Tibial artery (tissue), 4 donors: ENCODE measurements around the gene NRDC.
"Not testable (repeated sequence)": the region's sequence is repeated elsewhere in the genome, so short reads cannot be mapped to it uniquely, and the experiment has no call there.

Experiments used
- DNase-seq, 2 donors: peaks; one replicate each; pipeline ENCODE4 v3.0.0-alpha.2; 2019
- H3K27ac ChIP-seq, 2 donors: fragments of 200-600 bp; sonication (generic) in 1 of 2; 1 replicate in 1 of 2; 2 replicates in 1 of 2; pipeline ENCODE4 v1.5.1; 2018 to 2019; ENCODE audit warnings: mild to moderate bottlenecking in 1 of 2
- H3K27me3 ChIP-seq, 2 donors: fragments of 200-600 bp; sonication (generic) in 1 of 2; one replicate each; pipeline versions ENCODE4 v1.5.1 to v1.6.0; 2016 to 2019
- H3K36me3 ChIP-seq, 3 donors: fragments of 200-600 bp; sonication (generic) in 2 of 3; one replicate each; pipeline ENCODE4 v1.5.1; 2016 to 2019; ENCODE audit warnings: mild to moderate bottlenecking in 2 of 3
- H3K4me1 ChIP-seq, 4 donors: fragments of 200-600 bp; sonication (generic) in 2 of 4; 1 replicate in 3 of 4; 2 replicates in 1 of 4; pipeline ENCODE4 v1.5.1; 2016 to 2019
- H3K4me3 ChIP-seq, 2 donors: fragments of 200-600 bp; sonication (generic) in 1 of 2; 1 replicate in 1 of 2; 2 replicates in 1 of 2; pipeline ENCODE4 v1.5.1; 2018 to 2019; ENCODE audit warnings: mild to moderate bottlenecking in 2 of 2
- H3K9me3 ChIP-seq, 3 donors: fragments of 200-600 bp; sonication (generic) in 1 of 3; one replicate each; pipeline ENCODE4 v1.5.1; 2016 to 2019
- CTCF ChIP-seq, 2 experiments: fragments of 200-600 bp in 1 of 2; fragments of 450-650 bp in 1 of 2; IDR thresholded peaks; one replicate each; pipeline ENCODE4 v1.5.1; 2017 to 2019; ENCODE audit warnings: antibody characterized with exemption in 2 of 2, mild to moderate bottlenecking in 1 of 2, moderate library complexity in 1 of 2
- intact Hi-C: fragments of 100-400 bp; cut with DNase I; formaldehyde crosslinking; loops from one replicate; pipeline ENCODE4 v1.15.0; 2023; ENCODE audit warnings: low total_unique reads

NRDC gene

GRCh38 chr1:51877434-51878307, 856 bp downstream of the NRDC start:
- Histone ChIP-seq H3K36me3 (no peaks in the 10 kb centered on the region), H3K27me3 (no peaks in the 10 kb centered on the region), H3K27ac (peak overlapping the region; percentile 98 to 99), H3K9me3 (no peaks in the 10 kb centered on the region), H3K4me1 (peaks cover 0 to 42% (median 26%) of the 10 kb centered on the region in 4 donors), H3K4me3 (peak overlapping the region; percentile 93 to 99)
- intact Hi-C loops: no loop called here
- no peak for TF ChIP-seq CTCF (IDR thresholded peaks at IDR 0.05)
- DNase-seq: no peak

GRCh38 chr1:51875836-51876235, 2.7 kb downstream of the NRDC start:
- H3K27ac ChIP-seq: no peak overlapping the region
- intact Hi-C loops: no loop called here
- no peaks in the 10 kb centered on the region for H3K27me3 ChIP-seq
- H3K36me3 ChIP-seq: peaks cover 0 to 5% (median 0%) of the 10 kb centered on the region in 3 donors
- H3K4me3 ChIP-seq: peak overlapping the region in 1 of 2 donors; percentile 93
- H3K9me3 ChIP-seq: no peaks in the 10 kb centered on the region
- DNase-seq: no peak
- H3K4me1 ChIP-seq: peaks cover 0 to 60% (median 32%) of the 10 kb centered on the region in 4 donors
- no peak for TF ChIP-seq CTCF (IDR thresholded peaks at IDR 0.05)

- no peaks in the 10 kb centered on the region for H3K27me3 ChIP-seq
- H3K4me1 ChIP-seq: peaks cover 0 to 61% (median 32%) of the 10 kb centered on the region in 4 donors
- no peaks in the 10 kb centered on the region for H3K9me3 ChIP-seq
- H3K27ac ChIP-seq: no peak overlapping the region
- no peak for TF ChIP-seq CTCF (IDR thresholded peaks at IDR 0.05)
- intact Hi-C loops: no loop called here
- H3K4me3 ChIP-seq: no peak overlapping the region
- H3K36me3 ChIP-seq: peaks cover 0 to 5% (median 0%) of the 10 kb centered on the region in 3 donors
- DNase-seq: no peak
Measured at GRCh38 chr1:51875291-51875772, 3.2 kb downstream of the NRDC start.

- DNase-seq, intact Hi-C loops, H3K27ac ChIP-seq, H3K27me3 ChIP-seq, H3K36me3 ChIP-seq, H3K9me3 ChIP-seq, H3K4me3 ChIP-seq: not testable (repeated sequence)
- peaks cover 0 to 65% (median 30%) of the 10 kb centered on the region in 4 donors for H3K4me1 ChIP-seq
Measured at GRCh38 chr1:51873270-51873669, 5.3 kb downstream of the NRDC start.

GRCh38 chr1:51871351-51871975, 7.1 kb downstream of the NRDC start:
- H3K9me3 ChIP-seq: no peaks in the 10 kb centered on the region
- TF ChIP-seq CTCF (IDR thresholded peaks at IDR 0.05): no peak
- peaks cover 0 to 67% (median 21%) of the 10 kb centered on the region in 4 donors for H3K4me1 ChIP-seq
- no peak overlapping the region for H3K4me3 ChIP-seq
- peaks cover 0 to 5% (median 0%) of the 10 kb centered on the region in 3 donors for H3K36me3 ChIP-seq
- no peak for DNase-seq
- H3K27me3 ChIP-seq: no peaks in the 10 kb centered on the region
- H3K27ac ChIP-seq: no peak overlapping the region
- intact Hi-C loops: no loop called here
